IPS DF 4.7 (cell line): ENCODE data around the gene LMAN1L.

Experiments
- DNase-seq: peaks from one replicate; pipeline ENCODE4 v3.0.0-alpha.2; 2013; ENCODE audit warnings: low spot score; ENCODE audit errors: extremely low read depth

Gene LMAN1L

DNA sequence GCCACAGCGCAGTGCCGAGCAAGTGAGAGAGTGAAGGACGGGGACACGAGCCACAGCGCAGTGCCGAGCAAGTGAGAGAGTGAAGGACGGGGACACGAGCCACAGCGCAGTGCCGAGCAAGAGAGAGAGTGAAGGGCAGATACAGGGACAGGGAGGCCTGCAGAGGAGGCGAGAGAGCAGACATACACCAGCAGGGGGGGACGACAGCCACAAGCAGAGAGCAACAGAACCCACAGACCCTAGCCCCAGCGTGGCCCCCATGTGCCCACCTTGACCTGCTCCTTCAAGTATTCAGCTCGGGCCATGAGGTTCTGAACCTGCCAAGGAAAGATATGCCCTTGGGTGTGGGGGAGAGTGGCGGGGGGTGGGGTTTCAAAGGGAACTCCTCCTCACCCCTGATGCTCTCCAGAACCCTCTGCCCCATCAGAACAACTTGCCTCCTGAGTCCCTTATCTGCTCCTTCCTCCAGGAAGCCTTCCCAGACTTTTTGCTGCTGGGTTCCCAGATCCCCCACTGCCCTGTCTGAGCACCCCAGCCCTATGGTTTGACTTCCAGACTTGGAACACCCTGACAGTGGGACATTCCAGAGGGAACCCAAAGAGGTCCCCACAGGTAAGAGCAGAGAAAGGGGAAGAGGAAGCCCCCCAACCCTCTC is 25.0 kb downstream of the LMAN1L start:
- DNase-seq, result no peak

- no peak for DNase-seq
Measured at GRCh38 chr15:74838137-74838516, 25.5 kb downstream of the LMAN1L start.

DNA sequence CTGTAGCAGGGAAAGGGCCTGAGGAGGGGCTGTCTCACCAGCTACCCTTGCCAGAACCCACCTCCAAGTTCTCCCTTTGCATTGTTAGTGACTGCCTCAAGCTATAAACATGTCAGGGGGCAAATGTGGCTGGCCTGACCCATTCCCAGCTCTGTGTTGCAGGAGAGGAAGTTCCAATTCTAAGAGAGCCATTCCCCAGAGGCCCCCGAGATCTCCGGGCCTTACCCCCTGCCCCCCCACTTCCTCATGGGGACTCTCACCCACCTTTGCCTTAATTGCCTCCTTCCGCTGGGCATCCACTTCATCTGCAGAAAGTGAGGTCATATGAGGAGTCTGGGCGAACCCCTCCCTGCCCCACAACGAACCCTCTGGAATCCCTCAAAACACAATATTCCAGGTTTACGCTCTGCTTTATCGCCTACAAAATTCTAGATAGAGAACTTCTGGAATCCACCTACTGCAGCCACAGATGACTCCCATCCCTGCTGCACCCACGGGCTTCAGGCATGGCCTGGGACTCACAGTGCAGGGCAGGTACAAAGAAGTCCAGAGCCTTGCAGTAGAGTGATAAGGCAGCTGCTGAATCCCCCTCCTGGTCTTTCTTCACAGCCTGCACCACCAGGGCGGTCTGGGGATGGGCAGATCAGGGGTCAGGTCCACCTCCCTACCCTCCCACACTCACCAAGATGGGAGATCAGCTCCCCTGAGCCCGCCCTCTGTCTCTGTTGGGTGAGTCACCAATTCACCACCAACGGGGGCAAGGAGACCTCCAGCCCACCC is 26.3 kb downstream of the LMAN1L start:
- DNase-seq, result no peak

- no peak for DNase-seq
Measured at GRCh38 chr15:74839526-74840395, 27.1 kb downstream of the LMAN1L start.

- DNase-seq, result no peak
Measured at GRCh38 chr15:74840851-74841775, 28.5 kb downstream of the LMAN1L start.

DNA sequence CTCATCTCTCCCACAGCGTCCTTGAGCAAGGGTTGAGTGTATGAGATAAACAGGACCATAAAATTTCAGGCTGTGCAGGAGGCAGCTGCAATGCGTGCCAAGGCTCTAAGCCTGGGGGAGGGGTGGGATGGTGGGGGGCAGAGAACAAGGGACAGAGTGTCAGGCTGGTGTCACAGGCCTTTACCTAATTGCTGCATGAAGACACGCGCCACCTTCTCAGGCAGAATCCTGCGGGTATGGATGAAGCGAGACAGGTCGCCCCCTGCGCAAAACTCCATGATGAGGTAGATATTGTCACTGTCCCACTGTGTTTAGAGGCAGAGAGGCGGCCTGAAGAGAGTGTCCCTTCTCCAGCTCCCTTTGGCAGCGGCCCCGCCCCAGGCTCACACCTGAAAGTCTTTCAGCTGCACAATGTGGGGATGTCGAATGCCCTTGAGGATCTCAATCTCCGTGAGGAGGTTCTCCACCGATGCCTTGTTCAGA is 29.3 kb downstream of the LMAN1L start:
- no peak for DNase-seq

GRCh38 chr15:74842581-74843444 is 30.2 kb downstream of the LMAN1L start, which contains the start of gene ULK3:
TSS of gene ULK3 (minus strand) at chr15:74843156. CDS start at chr15:74843105, 51 bp downstream.
- DNase-seq, result peak; percentile 92

GRCh38 chr15:74843445-74843828 is 30.8 kb downstream of the LMAN1L start:
- no peak for DNase-seq

DNA sequence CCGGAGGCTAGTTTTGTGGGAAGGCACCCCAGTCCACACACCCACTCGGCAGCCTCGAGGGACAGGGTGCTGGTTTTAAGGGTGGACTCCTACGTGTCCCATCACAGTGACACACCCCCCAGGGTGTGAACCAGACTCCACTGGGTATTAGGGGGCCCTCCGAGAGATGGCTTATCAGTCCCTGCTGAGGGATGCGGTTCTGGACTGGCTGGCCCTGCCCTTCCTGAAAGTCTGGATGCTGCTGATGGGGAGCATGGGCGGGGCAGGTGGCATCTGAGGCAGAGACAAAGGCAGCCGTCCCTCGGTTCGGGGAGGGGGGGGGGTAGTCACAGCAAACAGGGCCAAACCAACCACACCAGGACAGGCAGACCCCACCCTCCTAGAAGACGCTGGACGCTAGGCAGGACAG is 31.3 kb downstream of the LMAN1L start:
- DNase-seq, result no peak

- DNase-seq, result no peak
Measured at GRCh38 chr15:74844319-74845207, 31.9 kb downstream of the LMAN1L start.

DNA sequence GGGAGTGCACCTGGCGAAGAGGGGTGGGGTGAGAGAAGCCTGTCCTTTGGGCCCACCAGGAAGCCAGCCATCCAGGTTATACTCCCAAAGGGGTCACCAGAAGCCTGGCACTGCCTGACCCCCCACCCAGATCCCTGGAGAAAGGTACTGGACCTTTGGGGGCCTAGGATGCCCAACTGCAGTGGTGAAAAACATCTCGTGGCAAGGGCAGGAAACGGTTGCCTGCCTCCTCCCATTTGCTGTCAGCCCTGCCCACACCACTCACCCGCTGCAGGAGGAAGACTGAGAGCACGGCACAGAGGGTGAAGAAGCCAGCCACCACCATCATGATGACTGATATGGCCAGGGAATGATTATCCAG is 32.6 kb downstream of the LMAN1L start:
- DNase-seq, result no peak

DNA sequence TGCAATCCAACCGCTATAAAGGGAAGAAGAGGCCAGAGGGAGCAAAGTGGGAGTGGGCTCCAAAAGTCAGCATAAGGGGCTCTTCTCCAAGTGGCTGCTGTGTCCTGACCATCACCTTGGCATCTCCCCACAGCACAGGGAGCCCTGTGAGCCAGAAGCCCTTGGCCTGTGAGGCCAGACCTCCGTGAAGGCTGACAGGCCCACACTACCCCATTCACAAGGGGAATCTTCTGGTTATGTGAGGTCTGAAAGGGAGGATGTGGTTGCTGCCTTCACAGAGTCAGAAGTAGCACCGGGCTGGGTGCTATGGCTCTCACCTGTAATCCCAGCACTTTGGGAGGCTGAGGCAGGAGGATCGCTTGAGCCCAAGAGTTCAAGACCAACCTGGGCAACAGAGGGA is 32.9 kb downstream of the LMAN1L start:
- DNase-seq, result no peak

DNA sequence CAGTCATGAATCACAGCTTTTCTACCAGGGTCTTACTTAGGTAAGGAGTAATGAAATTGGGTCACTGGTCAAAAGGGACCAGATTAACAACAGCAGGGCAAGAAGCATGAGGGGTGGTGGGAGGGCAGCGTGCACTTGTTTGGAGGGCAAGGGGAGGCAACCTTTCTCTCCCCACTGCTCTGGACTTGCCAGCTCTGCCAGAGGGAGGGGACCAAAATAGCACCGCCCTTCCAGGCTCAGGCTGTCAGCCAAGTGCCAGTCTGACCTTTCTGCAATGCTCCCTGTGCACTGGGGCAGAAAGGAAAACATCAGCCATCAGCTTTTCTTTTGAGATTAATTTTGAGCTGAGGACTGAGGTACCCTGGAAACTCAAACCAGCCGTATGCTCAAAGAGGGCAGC is 34.8 kb downstream of the LMAN1L start:
- DNase-seq, result no peak

DNA sequence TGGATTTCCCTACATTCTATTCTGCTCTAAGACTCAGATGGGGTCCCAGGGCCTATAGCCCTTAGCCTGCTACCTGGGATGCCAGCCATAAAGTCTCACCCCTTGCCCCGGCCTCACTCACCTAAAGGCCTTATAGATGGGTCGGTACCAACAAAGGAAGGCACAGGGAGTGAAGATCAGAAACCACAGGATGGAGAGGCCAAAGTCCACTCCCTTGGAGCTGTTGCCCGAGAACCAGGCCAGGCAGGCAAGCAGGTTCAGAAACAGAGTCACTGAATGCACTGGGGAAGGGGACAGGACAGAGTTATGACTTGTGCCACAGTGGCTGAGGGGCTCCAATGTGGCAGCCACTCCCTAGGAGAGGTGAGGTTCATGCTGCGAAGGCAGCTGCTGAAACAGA is 37.8 kb downstream of the LMAN1L start:
- DNase-seq, result no peak

GRCh38 chr15:74851960-74852359 is 39.3 kb downstream of the LMAN1L start:
- DNase-seq, result no peak

GRCh38 chr15:74854453-74855022 is 41.9 kb downstream of the LMAN1L start:
- DNase-seq, result no peak

- no peak for DNase-seq
Measured at GRCh38 chr15:74855857-74856256, 43.2 kb downstream of the LMAN1L start.

DNA sequence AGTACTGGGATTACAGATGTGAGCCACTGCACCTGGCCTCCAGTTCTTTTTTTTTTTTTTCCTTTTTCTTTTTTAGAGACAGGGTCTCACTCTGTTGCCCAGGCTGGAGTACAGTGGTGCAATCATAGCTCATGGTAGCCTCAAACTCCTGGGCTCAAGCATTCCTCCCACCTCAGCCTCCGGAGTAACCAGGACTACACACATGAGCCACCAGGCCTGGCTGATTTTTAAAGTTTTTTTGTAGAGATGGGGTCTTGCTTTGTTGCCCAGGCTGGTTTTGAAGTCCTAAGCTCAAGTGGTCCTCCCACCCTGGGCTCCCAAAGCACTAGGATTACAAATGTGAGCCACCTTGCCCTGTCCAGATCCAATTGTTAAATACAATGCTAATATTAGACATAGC is 43.9 kb downstream of the LMAN1L start:
- no peak for DNase-seq
